Activated CD4-positive, alpha-beta memory T cell treated with anti-CD3 and anti-CD28 coated beads for 36 hours (primary cell): ENCODE results near the gene NIPAL3. TPM values are rescaled to one million over a fixed set of nuclear protein-coding genes. Genes with fewer than 3 reads are reported as not detected.

Experiments used
- CTCF ChIA-PET: fragments of 350-600 bp; sonication (Branson Sonifier 250); formaldehyde crosslinking; loops from one replicate; lab custom pipeline; 2021; ENCODE audit warnings: antibody characterized with exemption, inconsistent platforms; lab: Charles Lee
- POLR2A ChIA-PET: fragments of 350-600 bp; sonication (Branson Sonifier 250); formaldehyde crosslinking; loops from one replicate; lab custom pipeline; 2021; ENCODE audit warnings: antibody characterized with exemption; lab: Charles Lee
- DNase-seq: peaks from one replicate; pipeline ENCODE4 v3.0.0-alpha.2; 2020
- H3K27ac Mint-ChIP-seq: one replicate; pipeline ENCODE4 v1.8.0; 2021; ENCODE audit warnings: mixed read lengths
- H3K27me3 Mint-ChIP-seq: one replicate; pipeline ENCODE4 v1.8.0; 2021; ENCODE audit warnings: mixed read lengths
- H3K36me3 Mint-ChIP-seq: one replicate; pipeline ENCODE4 v1.8.0; 2021; ENCODE audit warnings: mixed read lengths
- H3K4me1 Mint-ChIP-seq: one replicate; pipeline ENCODE4 v1.8.0; 2021; ENCODE audit warnings: low read depth, mixed read lengths
- H3K4me3 Mint-ChIP-seq: one replicate; pipeline ENCODE4 v1.8.0; 2021; ENCODE audit warnings: mild to moderate bottlenecking, mixed read lengths
- H3K9me3 Mint-ChIP-seq: one replicate; pipeline ENCODE4 v1.8.0; 2021; ENCODE audit warnings: mixed read lengths
- intact Hi-C: fragments of 100-400 bp; cut with micrococcal nuclease; formaldehyde crosslinking; loops from one replicate; pipeline ENCODE4 v1.15.1; 2023
- total RNA-seq, 2 experiments: library from RNA; stranded (reverse); gene quantifications; one replicate each; pipeline ENCODE4 v1.2.3, GENCODE V29; 2021

Gene NIPAL3
- total RNA-seq, 2 experiments from 2014 or later, result 39.3 to 42.4 TPM

- H3K27me3 Mint-ChIP-seq, result no peaks in the 10 kb centered on the region
Measured at GRCh38 chr1:24383381-24383940, 32.1 kb upstream of the NIPAL3 start.

GRCh38 chr1:24384251-24385090 lies 31.1 kb upstream of the NIPAL3 start:
- POLR2A ChIA-PET, result interaction anchor here (0.5 to 2.0 kb wide), 4 partner anchors 33 to 195 kb away, joined by 3 to 4 read pairs (median 4); no protein-coding TSS in a partner anchor

More at GRCh38 chr1:24383381-24383940, 32.1 kb upstream of the NIPAL3 start:
- H3K4me3 Mint-ChIP-seq, result no peak overlapping the region
- no peak overlapping the region for H3K27ac Mint-ChIP-seq
- peaks cover 26% of the 10 kb centered on the region for H3K4me1 Mint-ChIP-seq
- no peaks in the 10 kb centered on the region for H3K9me3 Mint-ChIP-seq
- H3K36me3 Mint-ChIP-seq, result peaks cover 4% of the 10 kb centered on the region
- CTCF ChIA-PET, result interaction anchor here (0.7 to 10.2 kb wide), 12 partner anchors 9 to 233 kb away, joined by 3 to 193 read pairs (median 6); partner anchors contain the start of gene NIPAL3
- POLR2A ChIA-PET, result no interaction called here
- no peak for DNase-seq
- intact Hi-C loops, result no loop called here

DNA sequence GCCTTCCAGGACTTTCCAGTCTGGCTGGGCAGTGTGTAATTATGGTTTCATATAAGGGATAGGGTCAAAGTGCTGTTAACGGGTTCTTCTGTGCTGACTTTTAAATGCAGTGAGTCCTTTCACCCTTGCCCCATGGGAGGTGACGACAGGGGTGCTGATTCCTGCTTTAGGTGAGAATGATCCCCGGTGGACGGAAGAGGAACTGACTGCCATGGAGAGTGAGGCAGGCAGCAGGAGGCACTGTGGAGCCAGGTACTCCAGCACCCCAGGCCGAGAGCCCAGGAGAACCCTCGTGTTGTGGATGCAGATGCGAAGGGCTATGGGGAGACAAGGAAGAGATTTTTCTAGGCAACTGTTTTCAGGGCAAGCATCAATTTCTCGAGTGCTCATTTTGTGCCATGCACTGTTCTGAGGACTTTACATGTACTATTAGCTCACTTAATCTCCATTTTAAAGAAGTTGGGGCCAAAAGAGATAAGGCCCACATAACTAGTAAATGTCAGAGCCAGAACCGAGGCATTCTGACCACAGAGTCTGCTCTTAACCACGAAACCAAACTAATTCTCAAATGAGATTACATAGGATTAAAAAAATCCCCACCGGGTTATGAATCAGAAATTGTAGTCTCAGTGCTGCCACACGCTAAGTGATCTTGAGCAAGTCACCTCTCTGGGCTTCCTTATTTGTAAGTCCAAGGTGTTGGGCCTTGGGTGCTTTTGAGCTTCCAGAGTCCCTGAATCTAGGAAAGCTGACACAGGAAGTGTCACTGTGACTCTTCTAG lies 30.3 kb upstream of the NIPAL3 start:
- DNase-seq, result peak; percentile 64
- no peak overlapping the region for H3K4me3 Mint-ChIP-seq

More at GRCh38 chr1:24384251-24385090, 31.1 kb upstream of the NIPAL3 start:
- Mint-ChIP-seq H3K27me3 (no peaks in the 10 kb centered on the region), H3K4me1 (peaks cover 26% of the 10 kb centered on the region), H3K9me3 (no peaks in the 10 kb centered on the region), H3K27ac (peak overlapping the region; percentile 68), H3K4me3 (no peak overlapping the region), H3K36me3 (peaks cover 5% of the 10 kb centered on the region)
- CTCF ChIA-PET, result interaction anchor here (0.7 to 10.2 kb wide), 16 partner anchors 10 to 234 kb away, joined by 3 to 193 read pairs (median 5); partner anchors contain the start of genes IFNLR1, NIPAL3 and STPG1
- DNase-seq, result peak; percentile 78
- intact Hi-C loops, result loop anchor here (1.0 to 2.0 kb wide), 3 partner anchors 20 to 64 kb away; no protein-coding TSS in a partner anchor

GRCh38 chr1:24386241-24386640 lies 29.4 kb upstream of the NIPAL3 start:
- no peak for DNase-seq
- H3K4me1 Mint-ChIP-seq, result peaks cover 27% of the 10 kb centered on the region
- peaks cover 7% of the 10 kb centered on the region for H3K36me3 Mint-ChIP-seq
- H3K27ac Mint-ChIP-seq, result no peak overlapping the region
- ChIA-PET POLR2A (interaction anchor here (1.3 to 2.0 kb wide), 2 partner anchors 64 to 196 kb away, joined by 3 to 4 read pairs; no protein-coding TSS in a partner anchor), CTCF (interaction anchor here (0.8 to 10.2 kb wide), 9 partner anchors 8 to 236 kb away, joined by 3 to 193 read pairs (median 10); partner anchors contain the start of genes NIPAL3 and STPG1)
- intact Hi-C loops, result no loop called here
- no peaks in the 10 kb centered on the region for H3K9me3 Mint-ChIP-seq
- no peak overlapping the region for H3K4me3 Mint-ChIP-seq
- H3K27me3 Mint-ChIP-seq, result no peaks in the 10 kb centered on the region

More for the DNA sequence above, 30.3 kb upstream of the NIPAL3 start:
- H3K36me3 Mint-ChIP-seq, result peaks cover 7% of the 10 kb centered on the region
- H3K4me1 Mint-ChIP-seq, result peaks cover 26% of the 10 kb centered on the region
- CTCF ChIA-PET, result interaction anchor here (0.6 to 10.2 kb wide), 13 partner anchors 9 to 235 kb away, joined by 3 to 193 read pairs (median 5); partner anchors contain the start of genes NIPAL3 and STPG1
- intact Hi-C loops, result loop anchor here (2.0 kb wide), 2 partner anchors 21 to 65 kb away; no protein-coding TSS in a partner anchor
- H3K9me3 Mint-ChIP-seq, result no peaks in the 10 kb centered on the region
- POLR2A ChIA-PET, result interaction anchor here (0.5 to 2.0 kb wide), 2 partner anchors 193 to 195 kb away, joined by 3 to 4 read pairs; no protein-coding TSS in a partner anchor
- H3K27me3 Mint-ChIP-seq, result no peaks in the 10 kb centered on the region
- H3K27ac Mint-ChIP-seq, result peak overlapping the region; percentile 7

DNA sequence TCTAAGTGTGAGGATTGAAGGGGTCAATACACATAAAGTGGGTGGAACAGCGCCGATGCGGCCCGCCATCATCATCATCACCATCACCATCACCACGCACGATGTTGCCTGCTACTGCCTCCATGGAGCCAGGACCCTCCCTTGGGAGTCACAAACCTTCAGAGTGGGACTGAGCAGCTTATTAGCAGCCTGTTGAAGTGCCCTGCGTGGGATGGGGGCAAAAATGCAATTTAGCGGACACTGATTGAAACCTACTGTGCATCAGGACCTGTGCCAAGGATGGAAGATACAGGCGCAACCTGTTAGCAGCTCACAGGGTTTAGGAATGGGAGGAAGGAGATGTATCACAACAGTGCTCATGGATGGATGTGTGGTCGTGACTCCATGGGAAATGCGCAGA lies 28.7 kb upstream of the NIPAL3 start:
- H3K4me3 Mint-ChIP-seq, result no peak overlapping the region

GRCh38 chr1:24387636-24388175 lies 27.9 kb upstream of the NIPAL3 start:
- Mint-ChIP-seq H3K36me3 (peaks cover 7% of the 10 kb centered on the region), H3K4me3 (no peak overlapping the region), H3K27me3 (no peaks in the 10 kb centered on the region), H3K27ac (no peak overlapping the region), H3K9me3 (no peaks in the 10 kb centered on the region), H3K4me1 (peaks cover 42% of the 10 kb centered on the region)
- CTCF ChIA-PET, result interaction anchor here (2.7 to 10.2 kb wide), 2 partner anchors 189 to 238 kb away, joined by 10 to 193 read pairs; no protein-coding TSS in a partner anchor
- intact Hi-C loops, result no loop called here
- no peak for DNase-seq
- POLR2A ChIA-PET, result interaction anchor here (0.9 kb wide), 1 partner anchor 25 kb away, joined by 3 read pairs; the partner anchor contains the start of gene STPG1

More for the DNA sequence above, 28.7 kb upstream of the NIPAL3 start:
- peaks cover 7% of the 10 kb centered on the region for H3K36me3 Mint-ChIP-seq
- DNase-seq, result no peak
- H3K9me3 Mint-ChIP-seq, result no peaks in the 10 kb centered on the region
- peaks cover 34% of the 10 kb centered on the region for H3K4me1 Mint-ChIP-seq
- POLR2A ChIA-PET, result interaction anchor here (0.9 to 1.3 kb wide), 2 partner anchors 26 to 65 kb away, joined by 3 read pairs; partner anchors contain the start of gene STPG1
- intact Hi-C loops, result no loop called here
- no peaks in the 10 kb centered on the region for H3K27me3 Mint-ChIP-seq
- no peak overlapping the region for H3K27ac Mint-ChIP-seq
- CTCF ChIA-PET, result interaction anchor here (2.7 to 10.2 kb wide), 2 partner anchors 188 to 237 kb away, joined by 10 to 193 read pairs; no protein-coding TSS in a partner anchor

- no peaks in the 10 kb centered on the region for H3K9me3 Mint-ChIP-seq
- H3K4me3 Mint-ChIP-seq, result no peak overlapping the region
- intact Hi-C loops, result no loop called here
- H3K27me3 Mint-ChIP-seq, result no peaks in the 10 kb centered on the region
- H3K27ac Mint-ChIP-seq, result no peak overlapping the region
- CTCF ChIA-PET, result interaction anchor here (10.2 kb wide), 1 partner anchor 189 kb away, joined by 193 read pairs; no protein-coding TSS in a partner anchor
- POLR2A ChIA-PET, result no interaction called here
- H3K4me1 Mint-ChIP-seq, result peaks cover 49% of the 10 kb centered on the region
- no peak for DNase-seq
- H3K36me3 Mint-ChIP-seq, result peaks cover 7% of the 10 kb centered on the region
Measured at GRCh38 chr1:24388331-24388885, 27.2 kb upstream of the NIPAL3 start.

- POLR2A ChIA-PET, result no interaction called here
- Mint-ChIP-seq H3K4me1 (peaks cover 49% of the 10 kb centered on the region), H3K36me3 (peaks cover 7% of the 10 kb centered on the region), H3K9me3 (no peaks in the 10 kb centered on the region), H3K27me3 (no peaks in the 10 kb centered on the region), H3K4me3 (no peak overlapping the region), H3K27ac (no peak overlapping the region)
- no peak for DNase-seq
- intact Hi-C loops, result no loop called here
- CTCF ChIA-PET, result interaction anchor here (10.2 kb wide), 1 partner anchor 190 kb away, joined by 193 read pairs; no protein-coding TSS in a partner anchor
Measured at GRCh38 chr1:24389231-24389678, 26.3 kb upstream of the NIPAL3 start.

- Mint-ChIP-seq H3K4me1 (peaks cover 32% of the 10 kb centered on the region), H3K27me3 (no peaks in the 10 kb centered on the region), H3K27ac (peak overlapping the region; percentile 82), H3K9me3 (no peaks in the 10 kb centered on the region), H3K4me3 (peak overlapping the region; percentile 68), H3K36me3 (peaks cover 7% of the 10 kb centered on the region)
- POLR2A ChIA-PET, result interaction anchor here (0.6 to 3.1 kb wide), 5 partner anchors 21 to 201 kb away, joined by 3 to 17 read pairs (median 5); no protein-coding TSS in a partner anchor
- CTCF ChIA-PET, result interaction anchor here (0.7 to 6.7 kb wide), 73 partner anchors 9 to 400 kb away, joined by 3 to 618 read pairs (median 5); partner anchors contain the start of genes CLIC4, IFNLR1, NIPAL3 and RCAN3
- intact Hi-C loops, result loop anchor here (1.0 kb wide), 2 partner anchors 241 to 320 kb away; no protein-coding TSS in a partner anchor
- DNase-seq, result peak; percentile 80
Measured at GRCh38 chr1:24390924-24391782, 24.4 kb upstream of the NIPAL3 start.
